Tibial nerve (tissue), 4 donors: ENCODE results near the gene PPP1R3E. TPM values are rescaled to one million over a fixed set of nuclear protein-coding genes. Genes with fewer than 3 reads are reported as not detected.
"Not testable (repeated sequence)": the region's sequence is repeated elsewhere in the genome, so short reads cannot be mapped to it uniquely, and the experiment has no call there.

Source experiments
- DNase-seq, 2 donors: peaks; one replicate each; pipeline ENCODE4 v3.0.0-alpha.2; 2019; ENCODE audit warnings: low spot score in 2 of 2
- H3K27ac ChIP-seq, 4 donors: fragments of 200-600 bp; sonication (generic) in 3 of 4; one replicate each; pipeline ENCODE4 v1.5.1; 2017 to 2019; ENCODE audit warnings: mild to moderate bottlenecking in 1 of 4
- H3K27me3 ChIP-seq, 2 donors: fragments of 200-600 bp; sonication (generic) in 1 of 2; one replicate each; pipeline versions ENCODE4 v1.5.1 to v1.6.0; 2017 to 2019
- H3K36me3 ChIP-seq, 3 donors: fragments of 200-600 bp; sonication (generic); one replicate each; pipeline ENCODE4 v1.5.1; 2018 to 2019
- H3K4me1 ChIP-seq, 4 donors: fragments of 200-600 bp; sonication (generic) in 3 of 4; one replicate each; pipeline ENCODE4 v1.5.1; 2017 to 2019
- H3K4me3 ChIP-seq, 4 donors: fragments of 200-600 bp; sonication (generic) in 3 of 4; one replicate each; pipeline ENCODE4 v1.5.1; 2017 to 2019; ENCODE audit warnings: mild to moderate bottlenecking in 1 of 4, moderate library complexity in 1 of 4
- H3K9me3 ChIP-seq, 4 donors: fragments of 200-600 bp; sonication (generic) in 3 of 4; one replicate each; pipeline ENCODE4 v1.5.1; 2017 to 2019
- CTCF ChIP-seq, 5 experiments: fragments of 200-600 bp in 3 of 5; fragments of 450-650 bp in 2 of 5; sonication (generic) in 3 of 5; IDR thresholded peaks; one replicate each; pipeline ENCODE4 v1.5.1; 2016 to 2019; ENCODE audit warnings: antibody characterized with exemption in 5 of 5, mild to moderate bottlenecking in 3 of 5, moderate library complexity in 2 of 5
- EP300 ChIP-seq, 2 donors: sonication (generic); formaldehyde crosslinking; IDR thresholded peaks; one replicate each; pipeline ENCODE4 v1.6.1; 2017; ENCODE audit warnings: antibody characterized with exemption in 2 of 2, mild to moderate bottlenecking in 1 of 2
- POLR2A ChIP-seq, 2 donors: fragments of 450-650 bp; IDR thresholded peaks; one replicate each; pipeline ENCODE4 v1.6.1; 2017; ENCODE audit warnings: antibody characterized with exemption in 2 of 2, mild to moderate bottlenecking in 2 of 2, moderate library complexity in 2 of 2
- WGBS, 2 donors: methylation state at CpG; one replicate each; pipeline ENCODE4 v1.1.5; 2018; 5-methylcytosine and 5-hydroxymethylcytosine counted together
- total RNA-seq, 4 donors: library from RNA; depleted of rRNA; stranded (reverse); fragments of >200 nt; gene quantifications; one replicate each; pipeline ENCODE4 v1.1.0, GENCODE V29; 2016

The PPP1R3E gene
- total RNA-seq, 4 donors from 2014 or later = 15.0 to 29.1 (median 19.2) TPM

- WGBS, 2 donors = 0% methylated on average over 17 of the region's 22 CpGs
- peaks cover 0 to 27% (median 9%) of the 10 kb centered on the region in 4 donors for H3K4me1 ChIP-seq
- DNase-seq = no peak
- TF ChIP-seq CTCF (IDR thresholded peaks at IDR 0.05) = no peak
- TF ChIP-seq EP300 (IDR thresholded peaks at IDR 0.05) = no peak
- TF ChIP-seq POLR2A (IDR thresholded peaks at IDR 0.05) = no peak
- H3K27me3 ChIP-seq = no peaks in the 10 kb centered on the region
- H3K36me3 ChIP-seq = peaks cover 0 to 7% (median 0%) of the 10 kb centered on the region in 3 donors
- H3K9me3 ChIP-seq = no peaks in the 10 kb centered on the region
- peak overlapping the region; percentile 60 to 98 (median 94) for H3K4me3 ChIP-seq
- peak overlapping the region; percentile 95 to 98 (median 97) for H3K27ac ChIP-seq
Measured at GRCh38 chr14:23285530-23286019, 17.1 kb downstream of the PPP1R3E start.

GRCh38 chr14:23284654-23285529 is 17.8 kb downstream of the PPP1R3E start:
- Histone ChIP-seq H3K4me3 (peak overlapping the region; percentile 60 to 98 (median 94)), H3K27ac (peak overlapping the region; percentile 95 to 98 (median 97)), H3K4me1 (peaks cover 0 to 32% (median 9%) of the 10 kb centered on the region in 4 donors), H3K9me3 (no peaks in the 10 kb centered on the region), H3K27me3 (no peaks in the 10 kb centered on the region), H3K36me3 (peaks cover 0 to 7% (median 0%) of the 10 kb centered on the region in 3 donors)
- 26% methylated on average over 9 of the region's 9 CpGs for WGBS, 2 donors
- DNase-seq = no peak
- TF ChIP-seq EP300 (IDR thresholded peaks at IDR 0.05) (no peak), POLR2A (IDR thresholded peaks at IDR 0.05) (no peak), CTCF (IDR thresholded peaks at IDR 0.05) (no peak)

GRCh38 chr14:23281247-23281646 is 21.4 kb downstream of the PPP1R3E start:
- H3K4me3 ChIP-seq = no peak overlapping the region
- 93 to 96% methylated on average over 6 of the region's 6 CpGs for WGBS, 2 donors
- no peaks in the 10 kb centered on the region for H3K27me3 ChIP-seq
- no peak overlapping the region for H3K27ac ChIP-seq
- no peaks in the 10 kb centered on the region for H3K9me3 ChIP-seq
- no peak for DNase-seq
- H3K36me3 ChIP-seq = peaks cover 0 to 26% (median 0%) of the 10 kb centered on the region in 3 donors
- TF ChIP-seq EP300 (IDR thresholded peaks at IDR 0.05) (no peak), CTCF (IDR thresholded peaks at IDR 0.05) (no peak), POLR2A (IDR thresholded peaks at IDR 0.05) (no peak)
- peaks cover 0 to 23% (median 2%) of the 10 kb centered on the region in 4 donors for H3K4me1 ChIP-seq

DNA sequence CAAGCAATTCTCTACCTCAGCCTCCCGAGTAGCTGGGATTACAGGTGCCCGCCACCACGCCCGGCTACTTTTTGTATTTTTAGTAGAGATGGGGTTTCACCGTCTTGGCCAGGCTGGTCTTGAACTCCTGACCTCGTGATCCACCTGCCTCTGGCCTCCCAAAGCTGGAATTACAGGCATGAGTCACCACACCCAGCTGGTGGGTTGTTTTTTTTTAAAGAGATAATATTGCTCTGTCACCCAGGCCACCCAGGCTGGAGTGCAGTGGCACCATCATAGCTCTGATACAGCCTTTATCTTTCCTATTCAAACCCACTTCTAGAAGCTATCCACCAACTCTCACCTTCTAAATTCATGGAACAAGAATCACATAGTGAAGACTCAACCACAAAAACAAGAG is 24.7 kb downstream of the PPP1R3E start:
- not testable (repeated sequence) for H3K27ac ChIP-seq, H3K4me1 ChIP-seq, H3K27me3 ChIP-seq, DNase-seq, H3K4me3 ChIP-seq, H3K9me3 ChIP-seq
- 95 to 96% methylated on average over 6 of the region's 6 CpGs for WGBS, 2 donors
- H3K36me3 ChIP-seq = peaks cover 0 to 40% (median 0%) of the 10 kb centered on the region in 3 donors

DNA sequence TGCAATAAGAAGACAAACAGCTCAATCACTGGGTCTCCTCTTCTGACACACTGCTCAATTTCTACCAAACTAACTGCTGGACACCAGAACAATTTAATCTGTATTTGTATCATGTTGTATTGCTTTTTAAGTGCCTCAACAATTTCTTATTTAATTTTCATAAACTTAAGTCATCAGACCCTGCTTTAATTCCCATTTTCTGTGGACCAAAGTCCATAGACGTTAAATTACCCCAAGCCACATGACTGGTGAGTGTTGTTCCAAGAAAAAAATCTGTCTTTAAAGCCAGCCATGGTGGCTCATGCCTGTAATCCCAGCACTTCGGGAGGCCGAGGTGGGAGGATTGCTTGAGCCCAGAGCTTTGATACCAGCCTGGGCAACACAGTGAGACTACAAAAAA is 25.5 kb downstream of the PPP1R3E start:
- Histone ChIP-seq H3K4me3 (no peak overlapping the region), H3K9me3 (no peaks in the 10 kb centered on the region), H3K27ac (no peak overlapping the region), H3K4me1 (peaks cover 0 to 5% (median 0%) of the 10 kb centered on the region in 4 donors), H3K36me3 (peaks cover 0 to 40% (median 0%) of the 10 kb centered on the region in 3 donors), H3K27me3 (no peaks in the 10 kb centered on the region)
- DNase-seq = no peak
- 84 to 85% methylated on average over 3 of the region's 3 CpGs for WGBS, 2 donors
- TF ChIP-seq CTCF (IDR thresholded peaks at IDR 0.05) (no peak), EP300 (IDR thresholded peaks at IDR 0.05) (no peak), POLR2A (IDR thresholded peaks at IDR 0.05) (no peak)
